Tibial nerve (tissue), 4 donors: ENCODE data around the gene RTKN. TPM values are rescaled to one million over a fixed set of nuclear protein-coding genes. Genes with fewer than 3 reads are reported as not detected.

ENCODE experiments used
- DNase-seq, 2 donors: peaks; one replicate each; pipeline ENCODE4 v3.0.0-alpha.2; 2019; ENCODE audit warnings: low spot score in 2 of 2
- H3K27ac ChIP-seq, 4 donors: fragments of 200-600 bp; sonication (generic) in 3 of 4; one replicate each; pipeline ENCODE4 v1.5.1; 2017 to 2019; ENCODE audit warnings: mild to moderate bottlenecking in 1 of 4
- H3K27me3 ChIP-seq, 2 donors: fragments of 200-600 bp; sonication (generic) in 1 of 2; one replicate each; pipeline versions ENCODE4 v1.5.1 to v1.6.0; 2017 to 2019
- H3K36me3 ChIP-seq, 3 donors: fragments of 200-600 bp; sonication (generic); one replicate each; pipeline ENCODE4 v1.5.1; 2018 to 2019
- H3K4me1 ChIP-seq, 4 donors: fragments of 200-600 bp; sonication (generic) in 3 of 4; one replicate each; pipeline ENCODE4 v1.5.1; 2017 to 2019
- H3K4me3 ChIP-seq, 4 donors: fragments of 200-600 bp; sonication (generic) in 3 of 4; one replicate each; pipeline ENCODE4 v1.5.1; 2017 to 2019; ENCODE audit warnings: mild to moderate bottlenecking in 1 of 4, moderate library complexity in 1 of 4
- H3K9me3 ChIP-seq, 4 donors: fragments of 200-600 bp; sonication (generic) in 3 of 4; one replicate each; pipeline ENCODE4 v1.5.1; 2017 to 2019
- CTCF ChIP-seq, 5 experiments: fragments of 200-600 bp in 3 of 5; fragments of 450-650 bp in 2 of 5; sonication (generic) in 3 of 5; IDR thresholded peaks; one replicate each; pipeline ENCODE4 v1.5.1; 2016 to 2019; ENCODE audit warnings: antibody characterized with exemption in 5 of 5, mild to moderate bottlenecking in 3 of 5, moderate library complexity in 2 of 5
- EP300 ChIP-seq, 2 donors: sonication (generic); formaldehyde crosslinking; IDR thresholded peaks; one replicate each; pipeline ENCODE4 v1.6.1; 2017; ENCODE audit warnings: antibody characterized with exemption in 2 of 2, mild to moderate bottlenecking in 1 of 2
- POLR2A ChIP-seq, 2 donors: fragments of 450-650 bp; IDR thresholded peaks; one replicate each; pipeline ENCODE4 v1.6.1; 2017; ENCODE audit warnings: antibody characterized with exemption in 2 of 2, mild to moderate bottlenecking in 2 of 2, moderate library complexity in 2 of 2
- WGBS, 2 donors: methylation state at CpG; one replicate each; pipeline ENCODE4 v1.1.5; 2018; 5-methylcytosine and 5-hydroxymethylcytosine counted together
- total RNA-seq, 4 donors: library from RNA; depleted of rRNA; stranded (reverse); fragments of >200 nt; gene quantifications; one replicate each; pipeline ENCODE4 v1.1.0, GENCODE V29; 2016

Gene RTKN
- total RNA-seq, 4 donors from 2014 or later: 83.4 to 93.1 (median 87.1) TPM

- no peak for TF ChIP-seq POLR2A (IDR thresholded peaks at IDR 0.05)
- TF ChIP-seq CTCF (IDR thresholded peaks at IDR 0.05): no peak
- TF ChIP-seq EP300 (IDR thresholded peaks at IDR 0.05): no peak
- 74% methylated on average over 3 of the region's 3 CpGs for WGBS, 2 donors
- Histone ChIP-seq H3K27me3 (no peaks in the 10 kb centered on the region), H3K36me3 (peaks cover 8 to 78% (median 10%) of the 10 kb centered on the region in 3 donors), H3K4me1 (peaks cover 0 to 15% (median 0%) of the 10 kb centered on the region in 4 donors), H3K4me3 (no peak overlapping the region), H3K27ac (no peak overlapping the region), H3K9me3 (no peaks in the 10 kb centered on the region)
- DNase-seq: no peak
These were observed 14.2 kb downstream of the RTKN start for GRCh38 chr2:74427551-74427950.

GRCh38 chr2:74426181-74426758 lies 15.5 kb downstream of the RTKN start:
- Histone ChIP-seq H3K27ac (no peak overlapping the region), H3K4me3 (no peak overlapping the region), H3K9me3 (no peaks in the 10 kb centered on the region), H3K27me3 (no peaks in the 10 kb centered on the region), H3K36me3 (peaks cover 5 to 66% (median 8%) of the 10 kb centered on the region in 3 donors), H3K4me1 (peaks cover 0 to 15% (median 6%) of the 10 kb centered on the region in 4 donors)
- 61 to 71% methylated on average over 11 to 14 of the region's 14 CpGs for WGBS, 2 donors
- no peak for DNase-seq
- TF ChIP-seq CTCF (IDR thresholded peaks at IDR 0.05): no peak
- no peak for TF ChIP-seq POLR2A (IDR thresholded peaks at IDR 0.05)
- no peak for TF ChIP-seq EP300 (IDR thresholded peaks at IDR 0.05)

- no peak for DNase-seq
- WGBS, 2 donors: 69 to 75% methylated on average over 7 of the region's 7 CpGs
- H3K4me3 ChIP-seq: no peak overlapping the region
- no peaks in the 10 kb centered on the region for H3K9me3 ChIP-seq
- peaks cover 5 to 58% (median 8%) of the 10 kb centered on the region in 3 donors for H3K36me3 ChIP-seq
- TF ChIP-seq EP300 (IDR thresholded peaks at IDR 0.05) (no peak), CTCF (IDR thresholded peaks at IDR 0.05) (no peak), POLR2A (IDR thresholded peaks at IDR 0.05) (no peak)
- H3K4me1 ChIP-seq: peaks cover 0 to 20% (median 9%) of the 10 kb centered on the region in 4 donors
- no peaks in the 10 kb centered on the region for H3K27me3 ChIP-seq
- no peak overlapping the region for H3K27ac ChIP-seq
These were observed 16.2 kb downstream of the RTKN start for GRCh38 chr2:74425523-74425922.

- Histone ChIP-seq H3K9me3 (no peaks in the 10 kb centered on the region), H3K4me1 (peaks cover 0 to 23% (median 9%) of the 10 kb centered on the region in 4 donors), H3K36me3 (peaks cover 5 to 53% (median 8%) of the 10 kb centered on the region in 3 donors), H3K27ac (no peak overlapping the region), H3K4me3 (no peak overlapping the region), H3K27me3 (no peaks in the 10 kb centered on the region)
- TF ChIP-seq EP300 (IDR thresholded peaks at IDR 0.05) (no peak), CTCF (IDR thresholded peaks at IDR 0.05) (no peak), POLR2A (IDR thresholded peaks at IDR 0.05) (no peak)
- no peak for DNase-seq
- 69 to 77% methylated on average over 5 of the region's 5 CpGs for WGBS, 2 donors
These were observed 16.7 kb downstream of the RTKN start for GRCh38 chr2:74424995-74425406.

GRCh38 chr2:74424139-74424992 lies 17.4 kb downstream of the RTKN start:
- no peak for DNase-seq
- Histone ChIP-seq H3K27me3 (no peaks in the 10 kb centered on the region), H3K9me3 (no peaks in the 10 kb centered on the region), H3K4me3 (no peak overlapping the region), H3K4me1 (peaks cover 0 to 23% (median 9%) of the 10 kb centered on the region in 4 donors), H3K36me3 (peaks cover 5 to 47% (median 8%) of the 10 kb centered on the region in 3 donors), H3K27ac (peak overlapping the region in 2 of 4 donors; percentile 11 to 88)
- WGBS, 2 donors: 64 to 68% methylated on average over 5 of the region's 5 CpGs
- TF ChIP-seq POLR2A (IDR thresholded peaks at IDR 0.05) (no peak), CTCF (IDR thresholded peaks at IDR 0.05) (no peak), EP300 (IDR thresholded peaks at IDR 0.05) (no peak)
